ENCODE results near the gene ACRV1.
"Not testable (repeated sequence)": the region's sequence is repeated elsewhere in the genome, so short reads cannot be mapped to it uniquely, and the experiment has no call there.

ACRV1 gene, protein sequence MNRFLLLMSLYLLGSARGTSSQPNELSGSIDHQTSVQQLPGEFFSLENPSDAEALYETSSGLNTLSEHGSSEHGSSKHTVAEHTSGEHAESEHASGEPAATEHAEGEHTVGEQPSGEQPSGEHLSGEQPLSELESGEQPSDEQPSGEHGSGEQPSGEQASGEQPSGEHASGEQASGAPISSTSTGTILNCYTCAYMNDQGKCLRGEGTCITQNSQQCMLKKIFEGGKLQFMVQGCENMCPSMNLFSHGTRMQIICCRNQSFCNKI

DNA sequence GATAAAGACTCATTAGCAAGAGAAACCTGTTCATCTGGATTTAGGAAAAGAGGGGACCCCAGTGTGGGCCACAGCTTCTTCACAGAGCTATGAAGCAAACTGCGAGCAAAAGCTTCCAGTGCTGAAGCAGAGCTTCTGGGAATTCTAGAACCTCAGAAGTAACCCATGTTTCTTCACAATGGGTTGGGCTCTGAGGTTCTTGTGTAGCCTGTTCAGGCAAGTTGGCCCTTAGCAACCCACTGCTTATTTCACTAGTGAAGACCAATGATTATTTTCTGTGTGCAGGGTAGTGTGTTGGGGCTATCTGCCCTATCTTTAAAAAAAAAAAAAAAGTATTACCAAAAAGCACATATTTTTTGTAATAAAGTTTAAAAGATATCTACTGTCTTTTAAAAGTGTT, at the start of gene ACRV1:
Gene ACRV1, minus strand, starts transcription at position 101 of the 400 bp plus-strand sequence. Its CDS starts 67 bp downstream, at position 34.
- no peak for DNase-seq (ENCODE audit: low read depth)

DNA sequence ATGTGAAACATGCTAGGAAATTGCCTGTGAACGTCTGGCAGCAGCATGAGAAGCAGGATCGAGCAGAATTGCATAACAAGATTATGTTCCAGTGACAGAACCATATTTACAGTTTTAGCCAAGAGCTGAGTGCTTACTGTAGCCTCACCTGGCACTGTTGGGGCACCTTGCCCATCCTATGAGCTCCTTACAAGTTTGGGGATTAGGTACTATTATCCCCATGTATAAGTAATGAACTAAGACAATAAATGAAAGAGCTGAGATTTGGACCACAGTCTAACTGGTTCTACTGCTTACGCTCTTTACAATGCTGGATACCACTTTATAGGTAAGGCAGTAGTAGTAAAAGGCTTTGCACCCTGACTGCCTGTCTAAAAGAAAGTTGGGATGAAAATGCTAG, 48.3 kb upstream of the ACRV1 start:
- no peak for DNase-seq (ENCODE audit: low read depth)

DNA sequence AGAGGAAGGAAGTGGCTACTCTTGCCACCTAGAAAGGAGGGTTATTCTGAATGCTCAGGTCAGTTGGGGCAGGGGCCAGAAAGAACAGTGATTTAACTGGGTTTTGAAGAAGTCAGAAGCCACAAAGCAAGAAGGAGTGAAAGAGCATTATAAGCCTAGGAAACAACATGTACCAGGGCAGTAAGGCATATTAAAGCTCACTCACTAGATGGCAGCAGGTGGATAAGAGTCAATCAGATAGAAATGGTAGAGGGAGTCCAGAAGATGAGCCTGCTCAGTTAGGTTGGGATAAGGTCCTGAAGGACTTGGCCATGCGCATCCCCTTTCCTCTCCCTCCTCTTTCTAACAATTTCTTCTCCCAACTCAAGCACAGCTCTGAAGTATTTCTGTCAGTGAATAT, 43.5 kb upstream of the ACRV1 start:
- peak; percentile 36 for DNase-seq (ENCODE audit: low read depth)

DNA sequence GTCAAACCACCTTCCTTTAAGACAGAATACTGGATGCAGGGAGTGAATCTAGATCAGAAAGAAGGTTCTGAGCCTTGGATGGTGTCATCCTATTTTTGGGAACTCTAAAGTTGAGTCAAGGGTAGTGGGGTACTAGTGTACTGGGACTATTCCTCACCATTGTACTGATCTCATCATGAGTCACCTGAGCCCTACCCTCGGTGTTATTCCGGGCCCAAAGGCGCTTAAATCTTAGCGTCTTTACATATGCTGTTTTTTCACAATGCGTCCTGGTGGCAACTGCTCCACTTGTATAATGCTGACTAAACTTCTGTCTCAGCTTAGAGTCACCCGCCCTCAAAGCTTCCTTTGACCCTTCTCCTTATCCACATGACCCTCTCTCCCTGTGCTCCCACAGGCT, 40.1 kb upstream of the ACRV1 start:
- peak; percentile 22 for DNase-seq (ENCODE audit: low read depth)

DNA sequence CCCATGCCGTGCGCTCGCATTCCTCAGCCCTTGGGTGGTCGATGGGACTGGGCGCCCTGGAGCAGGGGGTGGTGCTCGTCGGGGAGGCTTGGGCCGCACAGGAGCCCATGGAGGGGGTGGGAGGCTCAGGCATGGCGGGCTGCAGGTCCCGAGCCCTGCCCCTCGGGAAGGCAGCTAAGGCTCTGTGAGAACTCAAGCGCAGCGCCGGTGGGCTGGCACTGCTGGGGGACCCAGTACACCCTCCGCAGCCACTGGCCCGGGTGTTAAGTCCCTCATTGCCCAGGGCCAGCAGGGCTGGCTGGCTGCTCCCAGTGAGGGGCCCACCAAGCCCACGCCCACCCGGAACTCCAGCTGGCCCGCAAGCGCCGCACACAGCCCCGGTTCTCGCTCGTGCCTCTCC, 24.0 kb upstream of the ACRV1 start:
- not testable (repeated sequence) for DNase-seq (ENCODE audit: low read depth)

DNA sequence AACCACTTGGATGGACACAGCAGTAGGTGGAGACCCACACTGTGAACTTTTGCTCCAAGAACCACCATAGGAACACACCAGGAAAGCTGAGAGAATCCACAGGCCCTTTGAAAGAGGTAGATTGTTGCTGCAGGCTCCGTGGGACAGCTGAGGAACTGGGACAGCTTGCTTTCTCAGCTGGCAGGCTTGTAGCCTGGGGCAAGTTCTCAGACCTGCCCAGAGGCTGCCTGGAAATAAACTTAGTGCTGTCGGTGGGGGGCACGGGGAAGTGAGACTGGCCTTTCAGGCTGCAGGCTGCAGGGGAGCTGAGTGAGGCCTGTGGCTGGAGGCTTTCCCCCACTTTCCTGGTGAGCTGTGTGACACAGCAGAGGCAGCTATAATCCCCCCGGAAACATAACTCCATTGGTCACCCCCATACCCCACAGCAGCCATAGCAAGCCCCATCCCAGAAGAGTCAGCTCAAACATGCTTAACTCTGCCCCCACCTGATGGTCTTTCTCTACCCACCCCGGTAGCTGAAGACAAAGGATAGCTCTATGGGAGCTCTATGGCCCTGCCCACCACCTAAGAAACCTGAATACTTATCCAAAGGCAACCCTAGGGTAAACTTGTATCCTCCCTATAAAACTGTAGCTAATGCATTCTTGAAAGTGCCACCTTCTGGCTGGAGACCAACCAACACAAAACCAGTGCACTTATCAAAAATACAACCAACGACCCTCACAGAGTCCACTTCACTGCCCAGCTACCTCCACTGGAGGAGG, 21.4 kb upstream of the ACRV1 start:
- no peak for DNase-seq (ENCODE audit: low read depth)

DNA sequence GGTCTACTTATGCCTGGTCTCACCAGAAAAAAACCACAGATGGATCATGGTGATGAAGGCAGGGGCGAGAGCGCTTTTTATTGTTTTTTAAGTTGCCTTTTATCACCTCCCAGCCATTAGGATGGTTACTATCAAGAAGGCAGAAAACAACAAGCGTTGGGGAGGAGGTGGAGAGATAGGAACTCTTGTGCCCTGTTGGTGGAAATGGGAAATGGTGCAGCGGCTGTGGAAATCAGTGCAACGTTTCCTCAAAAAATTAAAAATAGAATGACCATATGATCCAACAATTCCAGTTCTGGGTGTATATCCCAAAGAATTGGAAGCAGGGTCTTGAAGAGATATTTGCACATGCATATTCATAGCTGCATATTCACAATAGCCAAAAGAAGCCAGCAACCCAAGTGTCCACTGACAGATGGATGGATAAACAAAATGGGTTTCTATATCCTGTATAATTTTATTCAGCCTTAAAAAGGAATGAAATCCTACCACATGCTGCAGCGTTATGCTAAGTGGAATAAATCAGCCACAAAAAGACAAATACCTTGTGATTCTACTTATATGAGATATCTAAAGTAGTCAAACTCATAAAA, 20.5 kb upstream of the ACRV1 start:
- DNase-seq (ENCODE audit: low read depth) = no peak

DNA sequence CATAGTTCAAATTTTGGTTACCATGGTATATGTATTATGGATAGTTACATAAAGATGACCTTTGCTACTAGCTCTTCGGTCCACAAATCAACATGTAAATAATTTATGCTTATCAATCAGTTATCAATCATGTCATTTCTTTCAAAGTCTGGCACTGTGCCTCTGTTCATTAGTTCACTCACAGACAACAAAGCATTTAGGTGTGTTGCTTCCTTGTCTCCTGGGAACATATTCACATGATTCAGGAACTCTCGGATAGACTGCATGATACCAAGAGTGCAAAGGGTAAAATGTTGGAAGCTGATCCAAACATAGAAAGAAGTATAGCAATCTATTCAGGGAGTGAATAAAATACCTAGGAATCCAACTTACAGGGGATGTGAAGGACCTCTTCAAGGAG, 14.3 kb upstream of the ACRV1 start:
- DNase-seq (ENCODE audit: low read depth) = no peak

DNA sequence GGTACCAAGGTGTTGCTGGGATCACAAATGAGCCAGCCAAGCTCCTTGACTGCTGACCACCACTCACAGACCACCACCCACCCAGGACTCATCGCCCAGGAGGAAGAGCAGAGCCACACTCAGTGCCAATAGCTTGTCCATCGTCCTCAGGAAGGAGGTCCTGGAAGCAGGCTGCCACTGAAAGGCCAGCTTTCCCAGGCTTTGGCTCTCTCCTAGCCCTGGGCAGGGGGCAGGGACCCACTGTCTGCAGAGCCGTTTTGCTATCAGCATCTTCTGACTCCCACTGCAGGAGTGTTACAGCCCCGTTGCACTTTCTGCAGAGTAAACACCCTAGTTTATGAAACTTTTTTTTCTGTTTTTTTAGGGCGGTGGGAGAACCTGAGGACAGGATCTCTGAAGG, 12.2 kb upstream of the ACRV1 start:
- no peak for DNase-seq (ENCODE audit: low read depth)

DNA sequence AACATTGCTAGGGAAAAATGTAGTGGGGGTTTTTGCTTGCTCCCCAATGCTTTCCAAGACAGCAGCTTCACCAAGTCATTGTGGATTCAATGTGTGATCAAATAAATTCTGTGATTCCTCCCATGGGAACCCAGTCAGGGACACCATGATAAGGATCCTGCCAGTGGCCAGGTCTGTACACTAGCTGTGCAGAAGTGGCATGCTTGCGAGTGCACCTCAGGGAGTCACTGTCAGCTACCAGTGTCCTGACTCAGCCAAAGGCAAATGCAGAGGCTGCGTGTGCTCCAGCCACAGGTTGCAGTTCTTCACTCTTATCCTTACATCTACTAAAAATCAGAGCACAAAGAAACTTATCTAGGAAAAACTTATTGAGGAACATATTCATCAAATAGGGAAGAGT, 9.4 kb upstream of the ACRV1 start:
- no peak for DNase-seq (ENCODE audit: low read depth)

DNA sequence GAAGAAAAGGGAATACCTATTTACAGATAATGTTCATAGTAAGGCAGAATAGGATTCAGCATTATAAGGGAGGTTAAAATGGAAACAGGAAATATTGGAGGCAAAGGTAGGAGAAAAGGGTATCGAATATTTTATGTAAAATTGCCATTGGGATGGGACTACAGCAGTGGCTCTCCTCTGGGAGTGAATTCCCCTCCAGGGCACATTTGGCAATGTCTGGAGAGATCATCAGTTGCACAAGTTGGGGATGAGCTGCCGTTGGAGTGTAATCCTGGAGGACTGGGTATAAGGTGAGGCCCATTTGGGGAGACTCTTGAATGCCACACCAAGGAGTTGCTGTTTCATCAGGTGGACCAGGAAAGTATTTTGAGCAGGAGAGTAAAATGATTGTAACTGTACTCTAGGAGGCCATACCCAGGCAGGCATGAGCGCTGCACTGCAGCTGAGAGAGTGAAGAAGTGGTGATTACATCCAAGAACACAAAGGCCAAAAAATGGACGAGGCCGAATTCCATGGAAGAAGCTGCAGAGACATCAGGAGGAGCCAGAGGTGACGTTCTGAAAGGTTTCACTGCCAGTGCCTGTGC, 8.7 kb upstream of the ACRV1 start:
- DNase-seq (ENCODE audit: low read depth) = no peak

DNA sequence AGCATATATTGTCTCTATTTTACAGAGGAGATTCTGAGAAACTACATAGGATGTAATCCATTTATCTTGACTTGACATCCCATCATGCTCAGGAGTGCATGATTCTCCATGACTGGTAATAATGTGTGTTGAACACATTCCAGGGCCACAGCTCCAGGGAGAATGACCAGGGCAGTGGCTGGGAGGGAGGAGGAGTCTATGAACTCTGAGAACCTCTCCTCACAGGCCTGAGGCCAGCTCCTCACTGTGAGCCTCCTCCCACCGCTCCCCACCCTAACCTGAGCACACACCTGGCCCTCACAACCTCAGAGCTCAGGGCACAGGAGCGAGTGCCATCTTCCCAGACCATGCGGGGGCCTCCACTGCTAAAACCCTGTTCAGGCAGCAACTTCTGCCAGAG, 8.0 kb upstream of the ACRV1 start:
- DNase-seq (ENCODE audit: low read depth) = no peak

DNA sequence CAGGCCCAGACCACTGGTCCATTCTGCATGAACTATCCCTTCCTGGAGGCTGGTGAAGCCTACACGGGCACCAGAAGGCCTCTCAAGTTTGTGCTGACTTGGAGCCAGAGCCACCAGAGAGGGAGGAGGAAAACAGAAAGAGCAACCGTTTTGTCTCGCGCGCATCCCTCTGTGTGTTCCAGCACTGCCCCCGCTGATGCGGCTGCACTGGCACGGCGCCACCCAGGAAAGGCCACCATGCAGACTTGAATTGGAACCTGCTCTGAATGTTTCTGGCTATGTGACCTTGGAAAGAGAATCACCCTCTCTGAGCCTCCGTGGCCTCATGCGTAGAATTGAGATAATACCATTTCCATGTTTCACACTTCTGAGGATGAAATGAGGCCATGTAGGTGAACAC, 7.4 kb upstream of the ACRV1 start:
- no peak for DNase-seq (ENCODE audit: low read depth)

DNA sequence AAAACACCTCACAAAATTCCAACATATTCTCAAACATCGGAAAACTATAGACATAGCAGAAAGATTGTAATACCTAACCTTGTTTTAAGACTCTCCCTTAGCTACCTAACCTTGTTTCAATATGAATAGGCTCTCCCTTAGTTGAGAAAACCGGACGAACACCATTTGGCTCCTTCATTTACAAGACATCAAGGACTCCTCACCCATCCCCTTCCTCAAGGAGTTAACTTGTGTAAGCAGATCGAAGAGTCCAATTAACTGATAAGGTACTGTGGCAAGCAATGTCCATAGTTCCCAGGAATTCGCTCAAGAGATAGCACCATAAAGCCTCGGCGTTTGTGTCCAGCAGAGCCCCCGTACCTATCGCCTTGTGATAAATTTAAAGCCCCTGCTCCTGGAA, 4.6 kb upstream of the ACRV1 start:
- DNase-seq (ENCODE audit: low read depth) = no peak

DNA sequence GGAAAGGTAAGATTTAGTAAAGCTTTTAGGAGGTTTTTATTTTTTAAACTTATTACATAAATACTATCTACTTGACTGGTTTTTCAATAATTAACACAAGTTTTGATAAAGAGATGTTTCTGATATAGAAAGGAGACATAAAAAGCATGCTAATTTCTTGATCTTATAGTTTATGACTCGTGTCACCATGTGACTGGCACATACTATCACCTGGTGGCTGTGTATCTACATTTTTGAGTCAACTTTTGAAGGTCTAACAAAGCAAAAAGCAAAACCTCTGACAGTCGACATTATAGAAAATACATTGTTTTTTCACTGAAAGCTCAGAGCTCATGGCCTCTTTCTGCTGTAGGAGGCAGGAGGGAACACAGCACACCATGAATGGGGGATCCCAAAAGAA, 810 bp downstream of the ACRV1 start:
- no peak for DNase-seq (ENCODE audit: low read depth)

DNA sequence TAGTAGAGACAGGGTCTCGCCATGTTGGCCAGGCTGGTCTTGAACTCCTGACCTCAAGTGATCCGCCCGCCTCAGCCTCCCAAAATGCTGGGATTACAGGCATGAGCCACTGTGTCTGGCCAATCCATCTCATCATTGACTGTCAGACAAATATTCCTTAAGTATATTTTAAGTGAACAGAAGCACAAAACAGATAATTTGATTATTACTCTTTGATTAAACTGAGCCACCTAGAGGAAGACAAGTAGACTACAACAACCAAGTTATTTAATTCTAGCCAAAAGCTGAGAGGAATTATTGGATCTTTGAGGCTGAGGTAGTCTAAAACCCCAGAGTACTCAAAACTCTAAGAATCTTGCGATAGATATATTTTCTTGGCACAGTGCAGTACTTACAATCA, 1.2 kb downstream of the ACRV1 start:
- DNase-seq (ENCODE audit: low read depth) = peak; percentile 39

DNA sequence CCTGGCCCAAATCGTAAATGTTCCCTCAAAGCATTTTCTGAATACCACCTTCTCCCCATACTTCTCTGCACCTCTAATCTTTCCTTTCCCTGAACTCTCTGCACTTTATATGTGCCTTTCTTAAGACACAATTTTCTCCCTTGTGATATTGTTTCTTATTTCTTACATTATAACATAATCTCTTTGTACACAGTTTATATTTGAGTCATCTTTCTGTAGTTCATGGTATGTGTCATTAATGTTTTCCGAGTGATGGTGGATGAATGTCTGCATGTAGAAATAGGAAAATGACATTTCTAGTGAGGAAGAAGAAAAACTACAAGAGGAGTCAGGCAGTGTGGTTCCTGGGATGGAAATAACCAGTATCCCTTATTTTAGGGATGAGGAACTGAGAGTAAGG, 5.5 kb downstream of the ACRV1 start:
- peak; percentile 33 for DNase-seq (ENCODE audit: low read depth)

DNA sequence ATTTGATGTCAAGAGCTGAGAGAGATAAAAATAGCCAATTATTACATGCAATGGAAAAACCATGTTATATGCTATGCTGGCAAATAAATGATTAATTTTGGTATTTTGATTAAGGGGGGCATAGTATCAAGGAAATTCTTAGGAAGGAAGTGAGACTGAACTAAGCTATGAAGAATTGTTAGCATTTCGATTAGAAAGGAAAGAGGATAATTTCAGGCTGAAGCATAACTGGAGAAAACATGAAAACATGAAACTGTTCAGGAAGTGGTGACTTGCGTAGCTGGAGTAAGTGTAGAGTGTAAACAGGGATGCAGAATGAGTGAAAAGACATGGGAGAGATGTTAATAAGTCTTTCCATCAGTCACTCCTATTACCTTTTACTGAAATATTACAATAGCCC, 6.4 kb downstream of the ACRV1 start:
- DNase-seq (ENCODE audit: low read depth) = no peak

DNA sequence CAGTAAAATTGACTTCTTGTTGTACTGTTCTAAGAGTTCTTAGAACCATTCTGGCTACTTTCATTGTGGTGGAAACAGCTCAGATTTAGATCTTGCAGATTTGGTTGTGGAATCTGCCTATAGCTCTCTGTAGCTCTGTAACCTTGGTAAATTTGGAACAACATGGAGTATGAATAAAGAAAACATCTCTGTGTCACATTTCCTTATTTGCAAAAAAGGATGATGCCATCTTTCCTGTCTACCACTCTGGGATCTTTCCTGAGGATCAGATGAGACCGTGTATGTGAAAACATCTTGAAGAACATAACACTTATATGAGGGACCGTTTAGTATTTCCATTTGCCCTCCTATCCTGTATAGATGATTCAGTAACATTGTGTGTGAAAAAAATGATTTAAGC, 9.1 kb downstream of the ACRV1 start:
- DNase-seq (ENCODE audit: low read depth) = no peak

DNA sequence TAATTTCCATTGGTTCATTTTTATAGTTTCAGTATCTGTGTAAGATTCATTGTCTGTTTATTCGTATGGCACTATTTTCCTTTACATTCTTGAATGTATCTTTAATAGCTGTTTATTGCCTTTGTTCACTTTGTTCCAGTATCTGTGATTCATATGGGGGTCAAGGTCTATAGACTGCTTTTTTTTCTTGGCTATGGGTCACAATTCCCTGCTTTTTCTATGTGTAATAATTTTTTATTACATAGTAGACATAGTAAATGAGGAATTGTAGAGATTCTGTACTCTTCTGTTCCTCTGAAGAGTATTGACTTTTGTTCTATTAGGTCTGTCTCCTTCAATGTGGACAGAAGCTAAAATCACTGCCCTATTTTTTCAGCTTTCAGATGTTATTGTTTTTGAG, 10.5 kb downstream of the ACRV1 start:
- DNase-seq (ENCODE audit: low read depth) = no peak

DNA sequence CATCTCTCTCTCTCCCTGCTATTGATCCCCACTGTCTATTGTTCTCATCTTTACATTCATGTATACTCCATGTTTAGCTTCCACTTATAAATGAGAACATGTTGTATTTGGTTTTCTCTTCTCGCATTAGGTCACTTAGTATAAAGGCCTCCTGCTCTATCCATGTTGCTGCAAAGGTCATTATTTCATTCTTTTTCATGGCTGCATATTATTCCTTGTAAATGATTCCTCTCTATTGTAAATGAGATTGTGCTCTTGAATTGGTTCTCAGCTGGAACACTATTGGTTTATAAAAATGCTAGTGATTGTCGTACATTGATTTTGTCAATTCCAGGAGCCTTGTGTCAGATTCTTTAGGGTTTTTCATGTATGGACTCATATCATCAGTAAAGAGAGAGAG, 13.5 kb downstream of the ACRV1 start:
- DNase-seq (ENCODE audit: low read depth) = no peak

DNA sequence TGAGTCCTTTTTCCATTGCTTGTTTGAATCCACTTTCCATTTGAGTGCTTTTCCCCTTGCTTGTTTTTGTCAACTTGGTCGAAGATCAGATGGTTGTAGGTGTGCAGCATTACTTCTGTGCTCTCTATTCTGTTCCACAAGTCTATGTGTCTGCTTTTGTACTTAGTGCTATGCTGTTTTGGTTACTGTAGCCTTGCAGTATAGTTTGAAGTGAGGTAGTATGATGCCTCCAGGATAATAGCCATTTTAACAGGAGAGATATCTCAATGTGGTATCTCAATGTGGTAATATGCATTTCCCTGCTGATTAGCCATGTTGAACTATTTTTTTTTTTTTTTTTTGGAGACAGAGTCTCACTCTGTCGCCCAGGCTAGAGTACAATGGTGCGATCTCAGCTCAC, 16.7 kb downstream of the ACRV1 start:
- peak; percentile 18 for DNase-seq (ENCODE audit: low read depth)

DNA sequence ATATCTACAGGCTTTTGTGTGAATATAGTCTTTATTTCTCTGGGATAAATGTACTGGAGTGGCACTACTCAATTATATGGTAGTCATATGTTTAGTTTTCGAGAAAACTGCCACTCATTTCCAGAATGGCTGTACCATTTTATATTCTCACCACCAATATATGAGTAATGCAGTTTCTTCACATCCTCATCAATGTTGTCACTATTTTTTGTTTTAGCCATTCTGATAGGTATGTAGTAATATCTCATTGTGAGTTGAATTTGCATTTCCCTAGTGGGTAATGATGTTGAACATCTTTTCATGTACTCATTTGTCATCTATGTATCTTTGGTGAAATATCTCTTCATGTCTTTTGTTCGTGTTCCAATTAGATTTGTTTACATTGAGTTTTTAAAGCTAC, 18.0 kb downstream of the ACRV1 start:
- DNase-seq (ENCODE audit: low read depth) = no peak

Data from ELR (cell line).